ENCODE measurements around the gene ATG10. TPM values are rescaled to one million over a fixed set of nuclear protein-coding genes. Genes with fewer than 3 reads are reported as not detected.
A peak's percentile ranks its signal among the peaks of the same experiment; 100 is the strongest.

ATG10 gene
- polyA plus RNA-seq, 1 of the 3 experiments (the other 2 are of a cell fraction), result 3.2 TPM

GRCh38 chr5:82111191-82111590 is 139.4 kb downstream of the ATG10 start:
- peaks cover 4 to 6% of the 10 kb centered on the region in 2 experiments; a peak in 2 of 4 replicates for H3K4me1 ChIP-seq (ENCODE audit: control insufficient read depth in 1 of 2, insufficient read depth in 2 of 2, low read depth in 1 of 2, low read length in 1 of 2)
- peak overlapping the region; percentile 46; the same call in 1 of the 2 replicates for H3K4me2 ChIP-seq
- ChIA-PET CTCF (no interaction called here), POLR2A (no interaction called here)
- peak overlapping the region; percentile 30 to 56; a peak in 3 of 4 replicates for H3K27ac ChIP-seq (ENCODE audit: low read depth in 2 of 2, low read length in 1 of 2)
- no peak for TF ChIP-seq RAD21 (IDR thresholded peaks at IDR 0.05; ENCODE audit: low read length)
- no peak for TF ChIP-seq ELF1 (IDR thresholded peaks at IDR 0.05)
- peak; percentile 44 for TF ChIP-seq TCF12 (IDR thresholded peaks at IDR 0.05)
- TF ChIP-seq YY1 (IDR thresholded peaks at IDR 0.05; ENCODE audit: low read depth), result 0 out of 2 replicates have a peak, but pooled peaks have one; percentile 55
- no peak for TF ChIP-seq MEF2A (IDR thresholded peaks at IDR 0.05; ENCODE audit: borderline replicate concordance, low read depth)
- no peak for TF ChIP-seq EP300 (IDR thresholded peaks at IDR 0.05; ENCODE audit: borderline replicate concordance in 1 of 2, low read depth in 1 of 2, low read length in 1 of 2)
- peak; percentile 37; the same call in 1 of the 2 replicates for TF ChIP-seq PBX3 (IDR thresholded peaks at IDR 0.05)
- TF ChIP-seq JUND (IDR thresholded peaks at IDR 0.05), result peak; percentile 21; the same call in 1 of the 2 replicates
- no peak for TF ChIP-seq SMC3 (IDR thresholded peaks at IDR 0.05; ENCODE audit: low read depth, low read length)
- TF ChIP-seq FOSL2 (IDR thresholded peaks at IDR 0.05; ENCODE audit: borderline replicate concordance, low read depth), result no peak
- TF ChIP-seq TAF1 (IDR thresholded peaks at IDR 0.05; ENCODE audit: borderline replicate concordance, low read depth, low read length), result no peak
- TF ChIP-seq CTCF (IDR thresholded peaks at IDR 0.05), result no peak
- TF ChIP-seq TEAD4 (IDR thresholded peaks at IDR 0.05; ENCODE audit: borderline replicate concordance, insufficient read depth), result 0 out of 2 replicates have a peak, but pooled peaks have one; percentile 14
- H3K9me3 ChIP-seq, result no peaks in the 10 kb centered on the region
- no peak overlapping the region for H3K9ac ChIP-seq
- no peaks in the 10 kb centered on the region for H3K27me3 ChIP-seq (ENCODE audit: insufficient read depth)
- H3K36me3 ChIP-seq (replicated peaks in 1 of 2; ENCODE audit: control insufficient read depth in 1 of 2, insufficient read depth in 2 of 2, low read length in 1 of 2), result no peaks in the 10 kb centered on the region
- DNase-seq, result no peak
- WGBS (ENCODE audit: low lambda C conversion rate), result 60% methylated on average over 2 of the region's 2 CpGs
- no peaks in the 10 kb centered on the region for H3F3A ChIP-seq (replicated peaks; ENCODE audit: insufficient read depth)
- H3K4me3 ChIP-seq (ENCODE audit: low read depth in 2 of 2, low read length in 1 of 2), result no peak overlapping the region
- no peaks in the 10 kb centered on the region for H3K9me2 ChIP-seq
- no peaks in the 10 kb centered on the region for H3K79me2 ChIP-seq (ENCODE audit: insufficient read depth)
- 0 out of 2 replicates have a peak overlapping the region, but pooled peaks have one; percentile 7 for H2AFZ ChIP-seq (ENCODE audit: low read depth)
- no peaks in the 10 kb centered on the region for H4K20me1 ChIP-seq (ENCODE audit: insufficient read depth)

- H2AFZ ChIP-seq (ENCODE audit: low read depth), result no peak overlapping the region
- 92% methylated on average over 1 of the region's 1 CpG for WGBS (ENCODE audit: low lambda C conversion rate)
- no peaks in the 10 kb centered on the region for H3K9me3 ChIP-seq
- ChIA-PET POLR2A (no interaction called here), CTCF (interaction anchor here (1.4 kb wide), 1 partner anchor 9 kb away, joined by 3 read pairs; no protein-coding TSS in a partner anchor)
- no peak overlapping the region for H3K4me3 ChIP-seq (ENCODE audit: low read depth in 2 of 2, low read length in 1 of 2)
- peaks cover 0 to 6% of the 10 kb centered on the region in 2 experiments; a peak in 2 of 4 replicates for H3K4me1 ChIP-seq (ENCODE audit: control insufficient read depth in 1 of 2, insufficient read depth in 2 of 2, low read depth in 1 of 2, low read length in 1 of 2)
- no peak for TF ChIP-seq CTCF (IDR thresholded peaks at IDR 0.05)
- H3K27ac ChIP-seq (ENCODE audit: low read depth in 2 of 2, low read length in 1 of 2), result no peak overlapping the region
- H3K4me2 ChIP-seq, result no peak overlapping the region
- no peak overlapping the region for H3K9ac ChIP-seq
- no peaks in the 10 kb centered on the region for H3K9me2 ChIP-seq
- H3K27me3 ChIP-seq (ENCODE audit: insufficient read depth), result no peaks in the 10 kb centered on the region
- no peaks in the 10 kb centered on the region for H3F3A ChIP-seq (replicated peaks; ENCODE audit: insufficient read depth)
- H4K20me1 ChIP-seq (ENCODE audit: insufficient read depth), result no peaks in the 10 kb centered on the region
- H3K36me3 ChIP-seq (replicated peaks in 1 of 2; ENCODE audit: control insufficient read depth in 1 of 2, insufficient read depth in 2 of 2, low read length in 1 of 2), result no peaks in the 10 kb centered on the region
- no peaks in the 10 kb centered on the region for H3K79me2 ChIP-seq (ENCODE audit: insufficient read depth)
- no peak for DNase-seq
Measured at GRCh38 chr5:82115858-82116257, 144.0 kb downstream of the ATG10 start.
